Cardiac fibroblast (primary cell): ENCODE data around the gene CACNA1A.

Experiments
- DNase-seq, 2 donors: peaks; one replicate each; pipeline versions ENCODE4 v3.0.0 to v3.0.0-alpha.2; 2010; ENCODE audit warnings: low read depth in 2 of 2
- H3K4me3 ChIP-seq, 2 donors: replicated peaks in 1 of 2; 1 replicate in 1 of 2; 2 replicates in 1 of 2; pipeline ENCODE4 v1.5.1; 2011; ENCODE audit warnings: low read depth in 2 of 2, low read length in 2 of 2, mild to moderate bottlenecking in 2 of 2, moderate library complexity in 1 of 2
- TF ChIP-seq, protein P1 (sequence below): IDR thresholded peaks from one replicate; pipeline ENCODE4 v1.5.1; 2011; ENCODE audit warnings: low read depth, mild to moderate bottlenecking, low read length, inconsistent platforms

CACNA1A gene

DNA sequence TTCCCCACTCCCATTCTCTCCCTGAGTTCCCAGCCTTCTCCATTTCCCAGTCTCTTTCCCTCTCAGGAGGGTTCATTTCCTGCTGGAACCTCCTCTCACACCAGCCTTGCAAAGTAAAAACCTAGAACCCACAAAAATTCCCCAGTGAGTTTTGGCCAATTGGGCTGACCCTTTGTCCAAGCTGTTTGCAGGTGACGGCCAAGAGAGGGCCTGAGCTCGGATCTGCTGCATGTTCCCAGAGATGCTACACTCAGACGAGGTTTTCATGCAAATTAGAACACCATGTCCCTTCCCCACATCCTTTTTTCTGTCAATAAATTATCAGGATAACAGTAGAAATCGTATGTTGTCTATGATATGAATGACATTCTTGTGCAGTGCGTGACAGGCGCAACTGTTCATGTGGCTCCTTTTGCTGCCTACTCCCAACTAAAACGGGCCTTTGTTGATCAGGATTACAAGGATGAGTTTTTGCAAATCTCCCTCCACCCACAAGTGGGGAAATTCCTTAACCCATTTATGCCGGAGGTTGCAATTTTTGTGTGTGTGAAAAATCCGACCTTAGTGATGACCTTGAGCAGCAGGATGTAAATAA, 149.5 kb downstream of the CACNA1A start:
- no peak overlapping the region for H3K4me3 ChIP-seq
- TF ChIP-seq, protein P1, sequence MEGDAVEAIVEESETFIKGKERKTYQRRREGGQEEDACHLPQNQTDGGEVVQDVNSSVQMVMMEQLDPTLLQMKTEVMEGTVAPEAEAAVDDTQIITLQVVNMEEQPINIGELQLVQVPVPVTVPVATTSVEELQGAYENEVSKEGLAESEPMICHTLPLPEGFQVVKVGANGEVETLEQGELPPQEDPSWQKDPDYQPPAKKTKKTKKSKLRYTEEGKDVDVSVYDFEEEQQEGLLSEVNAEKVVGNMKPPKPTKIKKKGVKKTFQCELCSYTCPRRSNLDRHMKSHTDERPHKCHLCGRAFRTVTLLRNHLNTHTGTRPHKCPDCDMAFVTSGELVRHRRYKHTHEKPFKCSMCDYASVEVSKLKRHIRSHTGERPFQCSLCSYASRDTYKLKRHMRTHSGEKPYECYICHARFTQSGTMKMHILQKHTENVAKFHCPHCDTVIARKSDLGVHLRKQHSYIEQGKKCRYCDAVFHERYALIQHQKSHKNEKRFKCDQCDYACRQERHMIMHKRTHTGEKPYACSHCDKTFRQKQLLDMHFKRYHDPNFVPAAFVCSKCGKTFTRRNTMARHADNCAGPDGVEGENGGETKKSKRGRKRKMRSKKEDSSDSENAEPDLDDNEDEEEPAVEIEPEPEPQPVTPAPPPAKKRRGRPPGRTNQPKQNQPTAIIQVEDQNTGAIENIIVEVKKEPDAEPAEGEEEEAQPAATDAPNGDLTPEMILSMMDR = no peak
- no peak for DNase-seq

DNA sequence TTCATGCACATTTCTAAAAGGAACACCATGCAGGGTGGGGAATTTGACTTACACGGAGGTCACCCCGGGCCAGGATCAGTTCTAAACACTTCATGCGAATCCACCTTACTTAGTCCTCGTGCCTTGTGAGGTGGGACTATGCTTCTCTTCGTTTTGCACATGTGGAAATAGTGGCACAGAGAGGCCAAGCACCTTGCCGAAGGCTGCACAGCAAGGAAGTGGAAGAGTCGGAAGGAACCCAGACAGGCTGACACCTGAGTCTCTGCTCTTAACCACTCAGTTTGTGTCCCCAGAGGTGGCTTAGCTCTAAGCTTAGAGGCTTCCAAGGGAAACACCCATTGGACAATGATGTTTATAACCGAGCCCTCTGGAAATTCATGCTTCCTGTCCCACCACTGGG, 150.1 kb downstream of the CACNA1A start:
- DNase-seq = no peak
- TF ChIP-seq, protein P1 = no peak
- H3K4me3 ChIP-seq = no peak overlapping the region

DNA sequence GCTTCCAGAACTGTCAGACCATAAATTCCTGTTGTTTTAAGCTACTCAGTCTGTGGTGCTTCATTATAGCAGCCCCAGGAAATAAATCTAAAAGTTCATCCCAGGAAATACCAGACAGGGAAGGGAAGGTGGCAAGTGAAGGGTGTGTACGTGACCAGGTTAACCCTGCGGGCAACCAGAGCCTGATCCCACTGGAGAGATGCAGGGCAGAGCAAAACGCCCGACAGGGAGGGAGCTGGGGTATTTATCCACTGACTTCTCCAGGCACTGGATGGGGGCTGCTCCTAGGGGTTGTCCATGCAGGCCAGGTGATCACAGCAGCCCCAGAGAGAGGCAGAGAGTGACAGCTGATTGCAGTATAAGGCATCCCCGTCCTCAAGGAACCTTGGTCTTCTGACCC, 150.9 kb downstream of the CACNA1A start:
- H3K4me3 ChIP-seq = no peak overlapping the region
- TF ChIP-seq, protein P1 = no peak
- no peak for DNase-seq

DNA sequence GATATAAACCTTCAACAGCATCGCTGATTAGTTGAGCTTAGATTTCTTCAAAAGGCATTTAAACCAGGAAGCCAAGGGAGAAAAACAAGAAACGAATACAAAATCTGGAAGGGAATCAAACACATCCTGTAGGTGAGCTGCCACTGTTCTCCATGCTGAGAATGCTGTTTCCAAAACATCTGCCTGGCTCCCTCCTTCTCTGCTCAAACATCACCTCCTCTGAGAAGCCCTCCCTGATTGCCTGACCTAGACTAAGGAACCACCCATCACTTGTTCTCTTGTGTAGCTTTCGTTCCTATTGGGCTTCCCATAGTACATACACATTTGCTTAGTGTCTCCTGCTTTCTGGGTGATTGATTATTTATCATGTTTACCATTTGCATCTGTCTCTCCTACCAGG, 152.7 kb downstream of the CACNA1A start:
- TF ChIP-seq, protein P1 = no peak
- DNase-seq = no peak
- no peak overlapping the region for H3K4me3 ChIP-seq

DNA sequence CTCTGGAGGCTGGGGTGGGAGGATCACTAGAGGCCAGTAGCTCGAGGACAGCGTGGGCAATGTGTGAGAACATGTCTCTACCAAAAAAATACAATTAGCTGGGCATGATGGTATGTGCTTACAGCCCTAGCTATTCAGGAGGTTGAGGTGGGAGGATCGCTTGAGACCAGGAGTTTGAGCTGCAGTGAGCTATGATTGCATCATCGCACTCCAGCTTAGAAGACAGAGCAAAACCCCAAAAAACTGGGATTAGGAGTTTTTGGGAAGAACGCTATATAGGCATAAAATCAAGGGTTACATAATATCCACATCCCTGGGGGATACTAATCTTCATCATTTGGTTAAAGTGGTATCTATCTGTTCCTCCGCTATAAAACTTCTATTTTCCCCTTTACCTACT, 155.5 kb downstream of the CACNA1A start:
- DNase-seq = no peak
- H3K4me3 ChIP-seq = no peak overlapping the region
- TF ChIP-seq, protein P1 = no peak

DNA sequence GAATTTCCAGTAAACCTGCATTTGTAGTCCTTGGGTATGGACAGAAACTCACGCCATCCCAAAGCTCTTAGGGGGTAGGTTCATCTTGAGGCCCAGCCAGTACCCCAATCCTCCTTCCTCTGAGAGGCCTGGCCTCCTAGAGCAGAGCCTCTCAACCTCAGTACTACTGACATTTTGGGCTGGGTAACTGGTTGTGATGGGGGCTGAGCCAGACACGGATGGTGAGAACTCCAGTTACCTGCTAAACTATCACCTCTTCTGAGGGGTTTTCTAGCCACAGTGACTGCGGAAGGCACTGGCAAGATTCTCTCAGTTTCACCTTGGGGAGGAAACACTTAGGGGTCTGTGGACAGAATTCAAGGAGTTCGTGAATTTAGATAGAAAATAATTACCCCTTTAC, 156.2 kb downstream of the CACNA1A start:
- TF ChIP-seq, protein P1 = no peak
- DNase-seq = no peak
- no peak overlapping the region for H3K4me3 ChIP-seq

DNA sequence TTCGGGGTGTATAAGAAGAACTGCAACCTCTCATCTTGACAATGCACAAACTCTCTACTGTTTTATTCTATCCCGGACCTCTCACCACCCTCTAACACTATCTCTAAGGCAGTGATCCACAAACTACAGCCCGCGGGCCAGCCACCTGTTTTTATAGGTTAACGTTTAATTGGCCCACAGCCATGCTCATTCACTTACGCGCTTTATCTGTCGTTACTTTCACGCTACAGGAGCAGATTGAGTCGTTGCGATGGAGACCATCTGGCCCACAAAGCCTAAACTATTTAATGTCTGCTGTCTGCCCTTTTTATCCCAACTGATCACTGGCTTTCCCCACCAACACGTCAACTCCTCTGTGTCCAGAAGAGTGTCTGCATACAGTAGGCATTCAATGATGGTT, 158.9 kb downstream of the CACNA1A start:
- DNase-seq = no peak
- H3K4me3 ChIP-seq = no peak overlapping the region
- TF ChIP-seq, protein P1 = no peak
